ENCODE data around the gene TUBB2B.

DNA sequence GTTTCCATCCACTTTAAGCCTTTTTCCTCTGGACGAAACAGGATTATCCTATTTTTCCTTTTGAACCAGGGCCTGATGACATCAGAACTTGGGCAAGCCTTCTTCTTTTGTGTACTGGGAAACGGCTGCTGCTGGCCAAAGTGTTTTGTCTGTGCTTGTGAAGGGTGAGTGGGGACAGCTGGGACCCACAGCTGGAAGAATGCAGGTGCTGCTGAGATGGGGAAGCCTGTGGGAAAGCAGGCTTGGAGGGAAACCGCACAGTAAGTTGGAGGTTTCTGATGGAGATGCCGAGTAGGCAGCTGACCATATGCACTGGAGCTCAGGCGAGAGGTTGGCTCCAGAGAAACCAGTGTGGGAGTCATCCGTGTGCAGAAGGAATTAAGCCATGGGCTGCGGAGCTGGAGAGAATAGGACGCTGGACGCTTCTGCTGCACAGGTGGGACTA lies 22.8 kb upstream of the TUBB2B start:
- no peak for TF ChIP-seq YY1 (IDR thresholded peaks at IDR 0.05; ENCODE audit: insufficient read depth, insufficient read length)
- TF ChIP-seq SUZ12 (IDR thresholded peaks at IDR 0.05; ENCODE audit: extremely low read depth, insufficient read depth, insufficient read length): no peak

Data from NT2/D1 (cell line).